ENCODE data around the gene CDCA4.
"Not testable (repeated sequence)": the region's sequence is repeated elsewhere in the genome, so short reads cannot be mapped to it uniquely, and the experiment has no call there.

The CDCA4 gene

GRCh38 chr14:105020815-105021655 is at the start of gene CDCA4:
Gene CDCA4 (minus strand): TSS chr14:105021083. CDS start chr14:105011929, 9,154 bp downstream.
- peak; percentile 97 for DNase-seq

DNA sequence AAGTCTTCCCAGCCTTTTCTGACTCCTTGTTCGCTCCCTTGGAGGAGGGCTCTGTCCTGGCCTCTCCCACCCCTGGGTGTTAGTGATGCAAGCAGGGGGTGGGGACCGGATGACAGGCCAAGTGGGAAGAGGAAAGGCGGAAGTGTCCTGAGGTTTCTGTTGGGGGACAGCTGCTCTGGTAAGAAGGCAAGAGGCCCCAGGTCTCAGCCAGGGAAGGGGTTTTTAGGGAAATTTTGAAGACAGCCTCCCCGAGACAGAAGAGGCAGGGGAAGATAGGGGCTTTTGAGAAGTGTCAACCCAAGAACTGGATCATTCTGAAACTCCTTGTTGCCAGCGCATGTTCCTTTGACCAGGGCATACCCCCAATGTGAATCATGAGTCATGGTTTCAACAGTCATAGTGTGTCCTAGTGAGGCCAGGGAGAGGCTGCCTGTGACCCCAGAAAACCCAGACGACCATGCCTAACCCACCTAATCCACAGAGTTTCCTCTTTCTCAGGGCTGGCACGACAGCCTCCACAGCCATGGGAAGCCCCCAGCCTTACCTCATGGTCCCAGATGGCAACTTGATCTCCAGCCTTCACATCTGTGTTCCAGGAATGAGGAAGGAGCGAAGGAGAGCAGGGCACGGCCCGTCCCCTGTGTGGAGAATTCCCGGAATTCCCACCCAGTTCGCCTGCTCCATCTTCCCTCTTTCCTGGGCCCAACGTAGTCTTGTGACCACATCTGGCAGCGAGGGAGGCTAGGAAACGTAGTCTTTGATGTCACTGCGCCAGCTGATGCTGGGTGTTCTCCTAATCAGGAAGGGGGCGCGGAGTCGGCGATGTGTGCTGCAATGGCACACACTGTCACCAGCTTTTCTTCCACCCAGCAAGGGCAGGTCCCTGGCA is 49.2 kb upstream of the CDCA4 start:
- peak; percentile 64 for DNase-seq

DNA sequence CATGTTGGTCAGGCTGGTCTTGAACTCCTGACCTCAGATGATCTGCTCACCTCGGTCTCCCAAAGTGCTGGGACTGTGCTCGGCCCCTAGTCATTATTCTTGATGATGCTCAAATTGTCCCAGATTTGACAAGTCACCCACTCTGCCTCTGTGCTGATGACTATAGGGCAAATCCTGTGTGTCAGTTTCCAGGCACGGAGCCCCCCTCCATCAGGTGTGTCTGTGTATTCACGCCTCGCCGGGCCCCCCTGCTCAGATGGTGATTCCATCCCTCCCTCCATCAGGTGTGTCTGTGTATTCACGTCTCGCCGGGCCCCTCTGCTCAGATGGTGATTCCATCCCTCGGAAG is 48.6 kb upstream of the CDCA4 start:
- no peak for DNase-seq

- DNase-seq, result no peak
Measured at GRCh38 chr14:105068818-105069217, 47.9 kb upstream of the CDCA4 start.

GRCh38 chr14:105067969-105068301 is 47.1 kb upstream of the CDCA4 start:
- DNase-seq, result no peak

GRCh38 chr14:105067140-105067968 is 46.5 kb upstream of the CDCA4 start:
- DNase-seq, result peak; percentile 80

DNA sequence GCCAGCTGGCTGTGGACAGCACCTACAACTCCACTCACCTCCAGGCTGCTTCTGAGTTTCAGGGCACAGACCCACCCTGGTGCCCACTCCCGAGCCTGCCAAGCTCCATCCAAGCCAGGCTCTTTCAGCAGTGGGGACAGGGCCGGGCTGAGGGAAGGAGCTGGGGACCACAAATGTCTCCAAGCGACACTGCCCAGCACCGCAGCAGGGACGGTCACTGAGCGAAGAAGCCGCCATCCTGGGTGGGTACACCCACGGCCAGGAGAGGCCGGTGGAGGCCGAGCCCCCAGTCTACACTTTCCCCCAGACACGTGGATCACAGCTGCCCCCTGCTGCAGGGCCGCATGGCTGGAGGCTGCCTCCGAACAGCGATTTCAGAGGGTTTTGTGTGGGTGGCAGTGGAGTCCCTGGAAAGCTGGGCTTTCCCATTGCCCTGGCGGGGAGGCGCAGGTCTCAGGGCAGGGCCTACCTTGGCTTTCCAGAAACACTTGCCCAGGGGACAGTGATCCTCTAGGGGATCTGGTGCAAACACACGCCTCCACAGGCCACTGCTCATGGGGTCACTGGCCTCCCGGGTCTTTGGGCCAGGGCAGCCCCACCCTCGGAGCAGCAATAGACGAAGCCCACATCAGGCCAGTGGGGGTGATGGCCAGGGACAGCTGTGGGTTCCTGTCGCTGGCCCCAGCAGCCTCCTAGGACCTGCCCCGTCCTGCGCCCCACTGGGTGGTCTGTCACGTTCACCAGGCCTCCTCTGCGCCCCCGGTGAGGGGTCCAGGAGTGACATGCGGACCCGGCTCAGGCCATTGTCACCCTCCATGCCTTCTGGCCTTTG is 45.6 kb upstream of the CDCA4 start:
- DNase-seq, result no peak

GRCh38 chr14:105065280-105066228 is 44.7 kb upstream of the CDCA4 start, which contains the start of gene GPR132:
Gene GPR132 (minus strand): TSS chr14:105065430. CDS start chr14:105055420, 10,010 bp downstream.
- peak; percentile 89 for DNase-seq

DNA sequence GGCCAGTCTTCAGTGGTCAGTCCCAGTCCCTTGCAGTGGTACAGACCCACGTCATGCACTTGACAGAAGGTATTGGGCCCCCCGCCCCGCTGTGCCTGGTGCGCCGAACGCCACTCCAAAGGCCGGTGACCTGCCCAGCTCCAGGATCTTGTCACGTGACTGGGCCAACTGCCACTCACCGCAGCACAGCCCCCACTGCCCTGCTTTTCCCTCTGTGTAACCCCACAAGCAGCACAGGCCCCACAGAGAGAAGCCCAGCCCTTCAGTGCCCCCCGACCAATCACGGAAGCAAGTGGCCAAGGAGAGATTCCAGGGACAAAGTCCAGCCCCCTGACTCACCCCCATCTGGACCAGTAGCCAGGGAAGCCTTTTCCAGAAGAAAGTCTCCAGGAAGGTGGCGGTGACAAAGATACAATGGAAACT is 43.8 kb upstream of the CDCA4 start:
- DNase-seq, result peak; percentile 44

DNA sequence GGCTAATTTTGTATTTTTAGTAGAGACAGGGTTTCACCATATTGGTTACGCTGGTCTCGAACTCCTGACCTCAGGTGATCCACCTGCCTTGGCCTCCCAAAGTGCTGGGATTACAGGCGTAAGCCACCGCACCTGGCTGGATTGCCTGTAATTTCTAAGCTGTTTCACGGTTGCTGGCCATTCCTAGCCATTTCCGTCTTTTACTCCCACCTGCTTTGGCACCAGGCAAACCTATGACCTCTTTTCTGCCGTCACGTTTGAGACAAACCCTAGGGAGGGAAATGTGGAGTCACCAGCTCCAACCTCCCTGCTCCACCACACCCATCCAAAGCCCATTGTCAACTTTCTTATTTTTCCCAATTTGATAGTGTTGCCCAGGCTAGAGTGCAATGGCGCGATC is 43.1 kb upstream of the CDCA4 start:
- DNase-seq, result no peak

DNA sequence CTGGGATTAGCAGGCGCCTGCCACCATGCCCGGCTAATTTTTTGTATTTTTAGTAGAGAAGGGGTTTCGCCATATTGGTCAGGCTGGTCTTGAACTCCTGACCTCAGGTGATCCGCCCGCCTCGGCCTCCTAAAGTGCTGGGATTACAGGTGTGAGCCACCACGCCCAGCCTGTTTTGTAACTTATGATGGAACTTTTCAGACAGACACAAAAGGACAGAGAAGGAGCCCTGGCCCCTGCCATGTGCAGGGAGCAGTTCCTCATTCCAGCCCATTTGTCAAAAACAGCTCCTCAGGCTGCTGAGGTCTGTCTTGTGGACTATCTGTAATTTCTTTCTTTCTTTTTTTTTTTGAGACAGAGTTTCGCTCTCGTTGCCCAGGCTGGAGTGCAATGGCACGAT is 42.6 kb upstream of the CDCA4 start:
- not testable (repeated sequence) for DNase-seq

- DNase-seq, result no peak
Measured at GRCh38 chr14:105063056-105063455, 42.2 kb upstream of the CDCA4 start.

DNA sequence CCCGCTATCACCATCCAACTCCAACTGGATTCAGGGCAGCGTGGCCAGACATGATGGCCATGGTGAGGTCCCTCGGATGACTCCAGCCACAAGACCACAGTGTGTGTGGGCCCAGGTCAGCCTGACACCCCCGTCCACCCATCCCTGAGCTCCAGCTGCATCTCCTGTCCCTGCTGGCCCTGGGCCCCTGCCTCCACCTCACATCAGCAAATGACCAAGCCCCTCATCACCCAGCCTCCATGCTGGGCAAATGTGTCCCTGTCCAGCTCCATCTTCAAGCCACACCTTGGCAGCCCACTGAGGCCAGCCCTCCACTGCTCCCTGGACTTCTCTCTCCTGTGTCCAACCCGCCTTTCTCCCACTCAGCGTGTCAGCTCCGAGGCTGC is 41.2 kb upstream of the CDCA4 start:
- no peak for DNase-seq

- DNase-seq, result peak; percentile 79
Measured at GRCh38 chr14:105061428-105062047, 40.7 kb upstream of the CDCA4 start.

GRCh38 chr14:105060751-105061427 is 40.0 kb upstream of the CDCA4 start:
- DNase-seq, result peak; percentile 42

DNA sequence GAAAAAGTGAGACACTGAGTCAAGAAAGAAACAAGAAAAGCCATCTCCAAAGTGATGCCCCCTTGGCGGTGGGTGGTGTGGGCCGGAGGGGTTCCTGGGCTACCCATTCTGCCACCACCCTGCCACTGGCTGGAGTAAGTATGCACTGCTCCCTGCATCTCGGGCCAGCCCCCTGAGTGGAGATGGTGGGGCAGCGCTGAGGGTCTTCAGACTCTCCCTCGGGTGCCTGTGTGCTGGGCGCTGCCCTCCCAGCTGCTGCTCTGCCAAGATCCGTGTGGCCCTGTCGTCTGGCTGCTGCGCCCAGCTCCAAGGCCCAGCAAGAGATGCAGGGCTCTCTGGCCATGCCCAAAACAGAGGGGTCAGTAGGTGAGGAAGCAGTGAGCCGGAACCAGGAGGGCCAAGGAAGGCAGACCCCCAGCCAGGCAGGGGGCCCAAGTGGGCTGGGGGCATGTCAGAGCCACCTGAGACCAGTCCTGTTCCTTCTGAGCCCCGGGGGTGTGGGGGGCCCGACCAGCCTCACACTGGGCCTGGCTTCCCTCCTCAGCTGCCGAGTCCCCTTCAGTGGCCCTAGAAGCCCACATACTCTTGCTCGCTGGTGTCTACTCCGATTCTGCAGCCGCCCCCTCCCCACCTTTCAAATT is 39.2 kb upstream of the CDCA4 start:
- DNase-seq, result peak; percentile 17

DNA sequence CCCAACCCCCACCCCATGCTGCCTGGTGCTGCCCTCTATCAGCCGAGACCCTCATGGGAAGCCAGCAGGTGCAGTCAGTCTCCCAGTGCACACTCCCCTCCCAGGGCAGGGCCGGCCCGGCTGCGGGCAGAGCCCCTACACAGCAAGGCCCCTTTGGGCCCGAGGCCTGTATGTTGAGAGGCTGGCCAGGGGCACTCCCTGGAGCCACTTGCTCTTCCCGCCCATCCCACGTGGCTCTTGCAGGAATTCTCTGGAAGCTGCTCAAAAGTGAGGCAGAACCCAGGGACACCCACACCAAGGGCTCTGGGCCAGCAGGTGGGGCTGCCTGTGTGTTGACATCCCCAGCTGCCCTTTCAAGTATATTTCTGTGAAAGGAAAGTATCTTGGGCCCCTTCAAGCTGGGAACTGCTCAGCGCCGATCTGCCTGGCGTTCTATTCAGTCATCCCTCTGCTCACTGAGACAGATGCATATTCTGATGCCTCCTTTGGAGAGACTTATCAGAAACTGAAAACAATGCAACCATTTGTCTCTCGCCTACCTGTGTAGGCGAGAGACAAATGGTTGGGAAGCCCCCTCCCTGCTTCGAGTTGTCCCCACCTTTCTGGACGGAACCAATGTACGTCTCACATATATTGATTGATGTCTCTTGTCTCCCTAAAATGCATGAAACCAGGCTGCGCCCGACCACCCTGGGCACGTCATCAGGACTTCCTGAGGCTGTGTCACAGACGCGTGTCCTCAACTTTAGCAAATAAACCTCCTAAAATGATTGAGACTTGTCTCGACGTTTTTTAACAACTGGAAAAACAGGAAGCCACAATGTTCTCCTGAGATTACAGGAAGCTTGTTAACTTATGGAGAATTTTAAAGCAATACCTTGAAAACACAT is 38.4 kb upstream of the CDCA4 start:
- peak; percentile 66 for DNase-seq

GRCh38 chr14:105058521-105059034 is 37.7 kb upstream of the CDCA4 start:
- DNase-seq, result no peak
